Activated naive CD4-positive, alpha-beta T cell treated with anti-CD3 and anti-CD28 coated beads for 36 hours (primary cell): ENCODE results near the gene PCSK2. TPM values are rescaled to one million over a fixed set of nuclear protein-coding genes. Genes with fewer than 3 reads are reported as not detected.

Experiments used
- CTCF ChIA-PET: fragments of 350-600 bp; sonication (Branson Sonifier 250); formaldehyde crosslinking; loops from one replicate; lab custom pipeline; 2021; ENCODE audit warnings: antibody characterized with exemption; lab: Charles Lee
- DNase-seq: peaks from one replicate; pipeline ENCODE4 v3.0.0-alpha.2; 2020
- H3K27ac Mint-ChIP-seq: one replicate; pipeline ENCODE4 v1.8.0; 2021; ENCODE audit warnings: mild to moderate bottlenecking, mixed read lengths
- H3K27me3 Mint-ChIP-seq: one replicate; pipeline ENCODE4 v1.8.0; 2021; ENCODE audit warnings: low read depth, mixed read lengths
- H3K36me3 Mint-ChIP-seq: one replicate; pipeline ENCODE4 v1.8.0; 2021; ENCODE audit warnings: low read depth, mixed read lengths
- H3K4me1 Mint-ChIP-seq: one replicate; pipeline ENCODE4 v1.8.0; 2021; ENCODE audit warnings: low read depth, mixed read lengths
- H3K4me3 Mint-ChIP-seq: one replicate; pipeline ENCODE4 v1.8.0; 2021; ENCODE audit warnings: mild to moderate bottlenecking, moderate library complexity, mixed read lengths
- H3K9me3 Mint-ChIP-seq: one replicate; pipeline ENCODE4 v1.8.0; 2021; ENCODE audit warnings: mixed read lengths
- intact Hi-C: fragments of 100-400 bp; cut with micrococcal nuclease; formaldehyde crosslinking; loops from one replicate; pipeline ENCODE4 v1.15.1; 2023
- total RNA-seq, 2 experiments: library from RNA; stranded (reverse); gene quantifications; one replicate each; pipeline ENCODE4 v1.2.3, GENCODE V29; 2021

The PCSK2 gene
- total RNA-seq, 2 experiments from 2014 or later, result not detected

- H3K9me3 Mint-ChIP-seq, result no peaks in the 10 kb centered on the region
- intact Hi-C loops, result no loop called here
Measured at GRCh38 chr20:17529586-17529985, 302.7 kb downstream of the PCSK2 start.

GRCh38 chr20:17530153-17530552 is 303.3 kb downstream of the PCSK2 start:
- Mint-ChIP-seq H3K36me3 (no peaks in the 10 kb centered on the region), H3K4me3 (peak overlapping the region; percentile 48), H3K9me3 (no peaks in the 10 kb centered on the region), H3K27me3 (peaks cover 19% of the 10 kb centered on the region), H3K4me1 (peaks cover 9% of the 10 kb centered on the region), H3K27ac (no peak overlapping the region)
- no peak for DNase-seq
- intact Hi-C loops, result loop anchor here (2.0 kb wide), 1 partner anchor 153 kb away; the partner anchor contains the start of gene RRBP1
- CTCF ChIA-PET, result interaction anchor here (0.6 to 2.4 kb wide), 4 partner anchors 9 to 88 kb away, joined by 3 to 10 read pairs (median 4); no protein-coding TSS in a partner anchor

More at GRCh38 chr20:17529586-17529985, 302.7 kb downstream of the PCSK2 start:
- Mint-ChIP-seq H3K4me3 (no peak overlapping the region), H3K27me3 (peaks cover 19% of the 10 kb centered on the region), H3K4me1 (peaks cover 9% of the 10 kb centered on the region), H3K36me3 (no peaks in the 10 kb centered on the region), H3K27ac (no peak overlapping the region)
- CTCF ChIA-PET, result interaction anchor here (0.6 to 2.4 kb wide), 2 partner anchors 10 to 24 kb away, joined by 3 to 10 read pairs; no protein-coding TSS in a partner anchor
- DNase-seq, result no peak

GRCh38 chr20:17530716-17531664 is 304.1 kb downstream of the PCSK2 start, which contains the start of gene BFSP1:
TSS of gene BFSP1 (minus strand) at chr20:17531379. CDS start at chr20:17531329, 50 bp downstream.
- no peak within 1 kb of the TSS for H3K27ac Mint-ChIP-seq
- peaks cover 17% of the 10 kb centered on the region for H3K27me3 Mint-ChIP-seq
- peak within 1 kb of the TSS; percentile 85 for H3K4me3 Mint-ChIP-seq
- H3K36me3 Mint-ChIP-seq, result no peaks in the 10 kb centered on the region
- peaks cover 9% of the 10 kb centered on the region for H3K4me1 Mint-ChIP-seq
- no peaks in the 10 kb centered on the region for H3K9me3 Mint-ChIP-seq
- peak; percentile 69 for DNase-seq
- CTCF ChIA-PET, result interaction anchor here (0.7 to 2.4 kb wide), 7 partner anchors 14 to 100 kb away, joined by 3 to 10 read pairs (median 5); no protein-coding TSS in a partner anchor
- intact Hi-C loops, result loop anchor here (1.0 to 2.0 kb wide), 2 partner anchors 27 to 152 kb away; partner anchors contain the start of gene RRBP1

GRCh38 chr20:17531665-17532025 is 304.8 kb downstream of the PCSK2 start:
- H3K27ac Mint-ChIP-seq, result no peak overlapping the region
- CTCF ChIA-PET, result interaction anchor here (0.7 to 2.4 kb wide), 6 partner anchors 18 to 100 kb away, joined by 3 to 10 read pairs (median 6); no protein-coding TSS in a partner anchor
- H3K4me1 Mint-ChIP-seq, result peaks cover 9% of the 10 kb centered on the region
- H3K4me3 Mint-ChIP-seq, result peak overlapping the region; percentile 85
- no peak for DNase-seq
- peaks cover 17% of the 10 kb centered on the region for H3K27me3 Mint-ChIP-seq
- no peaks in the 10 kb centered on the region for H3K9me3 Mint-ChIP-seq
- intact Hi-C loops, result loop anchor here (1.0 to 2.0 kb wide), 2 partner anchors 27 to 151 kb away; partner anchors contain the start of gene RRBP1
- no peaks in the 10 kb centered on the region for H3K36me3 Mint-ChIP-seq

GRCh38 chr20:17533396-17533795 is 306.6 kb downstream of the PCSK2 start:
- Mint-ChIP-seq H3K27me3 (peaks cover 17% of the 10 kb centered on the region), H3K27ac (no peak overlapping the region), H3K4me1 (peaks cover 9% of the 10 kb centered on the region), H3K4me3 (no peak overlapping the region), H3K36me3 (no peaks in the 10 kb centered on the region), H3K9me3 (no peaks in the 10 kb centered on the region)
- intact Hi-C loops, result no loop called here
- CTCF ChIA-PET, result no interaction called here
- peak; percentile 22 for DNase-seq

GRCh38 chr20:17534077-17534476 is 307.2 kb downstream of the PCSK2 start:
- peaks cover 17% of the 10 kb centered on the region for H3K27me3 Mint-ChIP-seq
- CTCF ChIA-PET, result interaction anchor here (0.8 kb wide), 1 partner anchor 362 kb away, joined by 3 read pairs; no protein-coding TSS in a partner anchor
- DNase-seq, result no peak
- H3K9me3 Mint-ChIP-seq, result no peaks in the 10 kb centered on the region
- H3K27ac Mint-ChIP-seq, result no peak overlapping the region
- intact Hi-C loops, result no loop called here
- H3K4me3 Mint-ChIP-seq, result no peak overlapping the region
- peaks cover 9% of the 10 kb centered on the region for H3K4me1 Mint-ChIP-seq
- H3K36me3 Mint-ChIP-seq, result no peaks in the 10 kb centered on the region
